ENCODE data around the gene PHACTR3.

Gene PHACTR3

GRCh38 chr20:59676126-59676850 lies 71.9 kb downstream of the PHACTR3 start:
- DNase-seq: no peak

GRCh38 chr20:59676851-59677182 lies 72.5 kb downstream of the PHACTR3 start:
- no peak for DNase-seq

GRCh38 chr20:59677586-59677985 lies 73.2 kb downstream of the PHACTR3 start:
- DNase-seq: no peak

GRCh38 chr20:59678288-59678687 lies 73.9 kb downstream of the PHACTR3 start:
- DNase-seq: no peak

GRCh38 chr20:59678951-59679350 lies 74.6 kb downstream of the PHACTR3 start:
- DNase-seq: no peak

GRCh38 chr20:59680148-59680650 lies 75.9 kb downstream of the PHACTR3 start:
- DNase-seq: no peak

- no peak for DNase-seq
These were observed 76.5 kb downstream of the PHACTR3 start for GRCh38 chr20:59680852-59681251.

- peak in 1 of 2 donors; percentile 6 for DNase-seq
These were observed 78.3 kb downstream of the PHACTR3 start for GRCh38 chr20:59682603-59683002.

GRCh38 chr20:59683181-59683580 lies 78.8 kb downstream of the PHACTR3 start:
- DNase-seq: no peak

- no peak for DNase-seq
These were observed 80.4 kb downstream of the PHACTR3 start for GRCh38 chr20:59684685-59685242.

- DNase-seq: no peak
These were observed 82.3 kb downstream of the PHACTR3 start for GRCh38 chr20:59686404-59687346.

- no peak for DNase-seq
These were observed 84.0 kb downstream of the PHACTR3 start for GRCh38 chr20:59688356-59688755.

GRCh38 chr20:59688999-59689398 lies 84.7 kb downstream of the PHACTR3 start:
- no peak for DNase-seq

GRCh38 chr20:59690101-59690500 lies 85.8 kb downstream of the PHACTR3 start:
- DNase-seq: no peak

- no peak for DNase-seq
These were observed 86.6 kb downstream of the PHACTR3 start for GRCh38 chr20:59690976-59691375.

- no peak for DNase-seq
These were observed 87.8 kb downstream of the PHACTR3 start for GRCh38 chr20:59692139-59692538.

GRCh38 chr20:59693587-59693986 lies 89.2 kb downstream of the PHACTR3 start:
- DNase-seq: no peak

GRCh38 chr20:59696476-59696875 lies 92.1 kb downstream of the PHACTR3 start:
- no peak for DNase-seq

GRCh38 chr20:59697068-59697467 lies 92.7 kb downstream of the PHACTR3 start:
- no peak for DNase-seq

- DNase-seq: no peak
These were observed 94.3 kb downstream of the PHACTR3 start for GRCh38 chr20:59698598-59698997.

- DNase-seq: no peak
These were observed 96.9 kb downstream of the PHACTR3 start for GRCh38 chr20:59701236-59701635.

GRCh38 chr20:59703046-59703445 lies 98.7 kb downstream of the PHACTR3 start:
- DNase-seq: no peak

GRCh38 chr20:59705651-59706399 lies 101.5 kb downstream of the PHACTR3 start:
- DNase-seq: no peak
